GM12892 (cell line): ENCODE measurements around the gene LAMA2.

Experiments
- POLR2A ChIP-seq: IDR thresholded peaks from 2 replicates; pipeline ENCODE4 v1.6.1; 2011; ENCODE audit warnings: low read depth, low read length, control low read depth
- POLR2AphosphoS5 ChIP-seq: IDR thresholded peaks from 2 replicates; pipeline ENCODE4 v1.6.1; 2011; ENCODE audit warnings: low read depth, low read length, control low read depth

GRCh38 chr6:129359811-129360681 lies 477.1 kb downstream of the LAMA2 start:
- TF ChIP-seq POLR2AphosphoS5 (no peak), POLR2A (no peak)
